ENCODE results near the gene CAPN9. TPM values are rescaled to one million over a fixed set of nuclear protein-coding genes. Genes with fewer than 3 reads are reported as not detected.

The CAPN9 gene
- total RNA-seq, 4 donors from 2014 or later: not detected

DNA sequence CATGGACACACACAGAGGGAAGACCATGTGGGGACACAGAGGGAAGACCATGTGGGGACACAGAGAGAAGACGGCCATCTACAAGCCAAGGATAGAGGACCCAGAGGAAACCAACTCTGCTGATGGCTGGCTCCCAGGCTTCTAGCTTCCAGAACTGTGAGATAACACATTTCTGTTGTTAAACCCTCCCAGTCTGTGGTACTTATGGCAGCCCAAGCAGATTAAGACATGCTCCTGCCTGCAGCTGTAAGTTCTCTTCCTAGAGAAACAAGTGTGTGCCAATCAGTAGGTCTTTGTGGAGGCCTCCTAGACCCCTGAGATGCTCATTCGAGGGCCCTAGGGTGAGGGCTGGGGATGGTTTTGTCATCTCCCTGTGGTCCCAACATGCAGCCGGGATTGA is 35.9 kb upstream of the CAPN9 start:
- intact Hi-C loops (cut with DNase I; ENCODE audit: low total_unique reads): loop anchor here (5.0 kb wide), 2 partner anchors 61 to 151 kb away; no protein-coding TSS in a partner anchor
- Histone ChIP-seq H3K27me3 (no peaks in the 10 kb centered on the region), H3K4me3 (no peak overlapping the region), H3K9me3 (no peaks in the 10 kb centered on the region), H3K27ac (no peak overlapping the region), H3K4me1 (peaks cover 33 to 35% of the 10 kb centered on the region in 2 donors), H3K36me3 (no peaks in the 10 kb centered on the region)
- ATAC-seq (no peak), DNase-seq (no peak)
- in situ Hi-C loops (cut with MboI; ENCODE audit: low sequenced_read_pairs in 4 of 4): no loop called here
- TF ChIP-seq, protein P1, sequence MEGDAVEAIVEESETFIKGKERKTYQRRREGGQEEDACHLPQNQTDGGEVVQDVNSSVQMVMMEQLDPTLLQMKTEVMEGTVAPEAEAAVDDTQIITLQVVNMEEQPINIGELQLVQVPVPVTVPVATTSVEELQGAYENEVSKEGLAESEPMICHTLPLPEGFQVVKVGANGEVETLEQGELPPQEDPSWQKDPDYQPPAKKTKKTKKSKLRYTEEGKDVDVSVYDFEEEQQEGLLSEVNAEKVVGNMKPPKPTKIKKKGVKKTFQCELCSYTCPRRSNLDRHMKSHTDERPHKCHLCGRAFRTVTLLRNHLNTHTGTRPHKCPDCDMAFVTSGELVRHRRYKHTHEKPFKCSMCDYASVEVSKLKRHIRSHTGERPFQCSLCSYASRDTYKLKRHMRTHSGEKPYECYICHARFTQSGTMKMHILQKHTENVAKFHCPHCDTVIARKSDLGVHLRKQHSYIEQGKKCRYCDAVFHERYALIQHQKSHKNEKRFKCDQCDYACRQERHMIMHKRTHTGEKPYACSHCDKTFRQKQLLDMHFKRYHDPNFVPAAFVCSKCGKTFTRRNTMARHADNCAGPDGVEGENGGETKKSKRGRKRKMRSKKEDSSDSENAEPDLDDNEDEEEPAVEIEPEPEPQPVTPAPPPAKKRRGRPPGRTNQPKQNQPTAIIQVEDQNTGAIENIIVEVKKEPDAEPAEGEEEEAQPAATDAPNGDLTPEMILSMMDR (IDR thresholded peaks at IDR 0.05 in 4 of 5, conservative IDR thresholded peaks at IDR 0.05 in 1 of 5): no peak
- TF ChIP-seq POLR2A (IDR thresholded peaks at IDR 0.05): no peak

DNA sequence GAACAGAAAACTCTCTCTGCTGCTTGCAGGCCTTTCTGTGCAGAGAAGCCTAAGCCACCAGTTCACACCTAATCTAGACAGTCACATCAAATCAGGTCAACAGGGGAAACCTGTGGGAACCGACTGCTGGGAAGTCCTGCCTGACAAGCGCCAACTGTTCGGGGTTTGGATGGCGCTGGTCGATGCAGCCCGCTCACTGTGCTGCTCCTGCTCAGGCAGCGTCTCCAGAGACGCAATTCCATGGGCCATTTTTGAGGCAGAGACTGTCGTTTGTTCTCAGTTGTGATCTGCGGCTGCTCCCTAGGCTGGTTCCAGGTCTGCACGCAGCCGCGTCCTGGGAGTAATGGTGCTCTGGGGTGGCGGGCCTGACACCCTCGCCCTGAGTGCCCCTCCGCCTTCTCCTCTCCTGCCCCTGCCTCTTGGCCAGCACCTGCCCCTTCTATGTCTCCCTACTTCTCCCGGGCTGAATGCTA is 34.7 kb upstream of the CAPN9 start:
- H3K9me3 ChIP-seq: no peaks in the 10 kb centered on the region
- in situ Hi-C loops (cut with MboI; ENCODE audit: low sequenced_read_pairs in 4 of 4): no loop called here
- ATAC-seq (no peak), DNase-seq (no peak)
- intact Hi-C loops (cut with DNase I; ENCODE audit: low total_unique reads): loop anchor here (5.0 kb wide), 2 partner anchors 60 to 150 kb away; no protein-coding TSS in a partner anchor
- no peak for TF ChIP-seq POLR2A (IDR thresholded peaks at IDR 0.05)
- TF ChIP-seq, protein P1 (IDR thresholded peaks at IDR 0.05 in 4 of 5, conservative IDR thresholded peaks at IDR 0.05 in 1 of 5): no peak
- H3K4me3 ChIP-seq: no peak overlapping the region
- H3K4me1 ChIP-seq: peaks cover 33 to 35% of the 10 kb centered on the region in 2 donors
- no peaks in the 10 kb centered on the region for H3K36me3 ChIP-seq
- peak overlapping the region; percentile 87 to 92 (median 90) for H3K27ac ChIP-seq
- H3K27me3 ChIP-seq: no peaks in the 10 kb centered on the region

DNA sequence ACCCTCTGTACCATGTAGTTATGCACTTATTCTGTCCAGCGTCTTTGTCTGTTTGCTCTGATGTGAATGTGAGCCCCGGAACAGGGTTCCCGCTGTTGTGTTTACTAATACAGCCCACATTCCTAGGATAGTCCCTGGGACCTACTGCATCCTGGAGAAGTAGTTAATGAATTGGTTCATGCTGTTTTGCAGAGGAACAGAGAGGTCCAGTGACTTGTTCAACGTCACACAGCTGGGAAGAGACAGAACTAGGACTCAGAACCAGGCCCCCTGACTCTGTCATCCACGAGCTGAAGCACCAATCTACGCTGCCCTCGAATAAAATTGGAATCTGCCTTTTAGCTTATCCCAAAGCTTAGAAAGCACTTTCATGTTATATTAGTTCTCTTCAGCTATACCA is 34.0 kb upstream of the CAPN9 start:
- no peaks in the 10 kb centered on the region for H3K9me3 ChIP-seq
- DNase-seq (no peak), ATAC-seq (no peak)
- peak overlapping the region; percentile 87 to 92 (median 90) for H3K27ac ChIP-seq
- peaks cover 31 to 35% of the 10 kb centered on the region in 2 donors for H3K4me1 ChIP-seq
- H3K4me3 ChIP-seq: peak overlapping the region; percentile 54 to 62 (median 56)
- H3K27me3 ChIP-seq: no peaks in the 10 kb centered on the region
- intact Hi-C loops (cut with DNase I; ENCODE audit: low total_unique reads): loop anchor here (5.0 kb wide), 2 partner anchors 59 to 149 kb away; no protein-coding TSS in a partner anchor
- no peaks in the 10 kb centered on the region for H3K36me3 ChIP-seq
- TF ChIP-seq, protein P1 (IDR thresholded peaks at IDR 0.05 in 4 of 5, conservative IDR thresholded peaks at IDR 0.05 in 1 of 5): no peak
- no peak for TF ChIP-seq POLR2A (IDR thresholded peaks at IDR 0.05)
- in situ Hi-C loops (cut with MboI; ENCODE audit: low sequenced_read_pairs in 4 of 4): no loop called here

DNA sequence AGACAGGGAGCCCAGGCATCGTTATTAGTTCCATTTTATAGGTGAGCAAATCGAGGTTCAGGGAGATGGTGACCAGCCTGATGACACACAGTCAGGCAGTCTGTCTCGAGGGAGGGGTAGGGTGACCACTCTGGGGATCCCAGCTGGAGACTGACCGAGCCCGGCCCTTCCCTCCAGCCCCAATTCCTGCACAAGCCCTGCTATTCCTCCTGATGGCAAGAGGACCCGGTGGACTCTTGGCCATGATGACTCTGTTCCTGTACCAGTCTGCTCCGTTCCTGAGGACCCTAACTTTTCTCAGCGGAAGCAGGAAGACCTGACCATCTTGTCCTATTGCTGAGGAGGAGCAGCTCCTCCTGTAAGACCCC is 33.7 kb upstream of the CAPN9 start:
- no peak for DNase-seq
- H3K9me3 ChIP-seq: no peaks in the 10 kb centered on the region
- H3K4me3 ChIP-seq: peak overlapping the region; percentile 54 to 62 (median 56)
- H3K4me1 ChIP-seq: peaks cover 29 to 35% of the 10 kb centered on the region in 2 donors
- TF ChIP-seq, protein P1 (IDR thresholded peaks at IDR 0.05 in 4 of 5, conservative IDR thresholded peaks at IDR 0.05 in 1 of 5): no peak
- no peak for TF ChIP-seq POLR2A (IDR thresholded peaks at IDR 0.05)
- in situ Hi-C loops (cut with MboI; ENCODE audit: low sequenced_read_pairs in 4 of 4) (no loop called here), intact Hi-C loops (cut with DNase I; ENCODE audit: low total_unique reads) (loop anchor here (5.0 kb wide), 2 partner anchors 59 to 149 kb away; no protein-coding TSS in a partner anchor)
- no peaks in the 10 kb centered on the region for H3K36me3 ChIP-seq
- ATAC-seq: peak; percentile 28 to 37
- peak overlapping the region; percentile 87 to 92 (median 90) for H3K27ac ChIP-seq
- H3K27me3 ChIP-seq: no peaks in the 10 kb centered on the region

Measured in gastrocnemius medialis (tissue), 4 donors.